Left kidney (tissue), 2 donors: ENCODE results near the gene TRAF2. TPM values are rescaled to one million over a fixed set of nuclear protein-coding genes. Genes with fewer than 3 reads are reported as not detected.

Experiments used
- DNase-seq: peaks from one replicate; pipeline ENCODE4 v3.0.0-alpha.2; 2013
- polyA plus RNA-seq: library from polyadenylated mRNA; unstranded; fragments of 120-200 nt; gene quantifications from one replicate; pipeline ENCODE4 v1.2.1, GENCODE V29; 2013; ENCODE audit not compliant: insufficient read length

Gene TRAF2
- polyA plus RNA-seq, 1 donor = 12.7 TPM

DNA sequence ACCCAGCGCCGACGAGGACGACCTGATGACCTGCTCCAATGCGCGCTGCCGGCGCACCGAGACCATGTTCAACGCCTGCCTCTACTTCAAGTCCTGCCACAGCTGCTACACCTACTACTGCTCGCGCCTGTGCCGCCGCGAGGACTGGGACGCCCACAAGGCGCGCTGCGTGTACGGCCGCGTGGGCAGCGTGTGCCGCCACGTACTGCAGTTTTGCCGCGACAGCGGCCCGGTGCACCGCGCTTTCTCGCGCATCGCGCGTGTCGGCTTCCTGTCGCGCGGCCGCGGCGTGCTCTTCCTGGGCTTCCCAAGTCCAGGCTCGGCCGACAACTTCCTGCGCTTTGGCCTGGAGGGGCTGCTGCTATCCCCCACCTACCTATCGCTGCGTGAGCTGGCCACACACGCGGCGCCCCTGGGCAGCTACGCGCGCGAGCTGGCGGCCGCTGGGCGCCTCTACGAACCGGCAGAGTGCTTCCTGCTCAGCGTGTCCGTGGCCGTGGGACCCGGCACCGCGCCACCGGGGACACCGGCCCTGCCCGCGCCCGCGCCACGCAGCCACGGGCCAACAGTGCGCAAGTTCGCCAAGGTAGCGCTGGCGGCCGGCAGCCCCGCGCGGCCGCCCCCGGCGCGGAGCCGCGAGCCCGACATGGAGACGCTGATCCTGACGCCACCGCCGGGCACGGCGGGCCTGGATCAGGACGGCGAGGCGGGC, 39.8 kb upstream of the TRAF2 start:
- DNase-seq = no peak

GRCh38 chr9:136847088-136847825, 39.1 kb upstream of the TRAF2 start:
- no peak for DNase-seq

DNA sequence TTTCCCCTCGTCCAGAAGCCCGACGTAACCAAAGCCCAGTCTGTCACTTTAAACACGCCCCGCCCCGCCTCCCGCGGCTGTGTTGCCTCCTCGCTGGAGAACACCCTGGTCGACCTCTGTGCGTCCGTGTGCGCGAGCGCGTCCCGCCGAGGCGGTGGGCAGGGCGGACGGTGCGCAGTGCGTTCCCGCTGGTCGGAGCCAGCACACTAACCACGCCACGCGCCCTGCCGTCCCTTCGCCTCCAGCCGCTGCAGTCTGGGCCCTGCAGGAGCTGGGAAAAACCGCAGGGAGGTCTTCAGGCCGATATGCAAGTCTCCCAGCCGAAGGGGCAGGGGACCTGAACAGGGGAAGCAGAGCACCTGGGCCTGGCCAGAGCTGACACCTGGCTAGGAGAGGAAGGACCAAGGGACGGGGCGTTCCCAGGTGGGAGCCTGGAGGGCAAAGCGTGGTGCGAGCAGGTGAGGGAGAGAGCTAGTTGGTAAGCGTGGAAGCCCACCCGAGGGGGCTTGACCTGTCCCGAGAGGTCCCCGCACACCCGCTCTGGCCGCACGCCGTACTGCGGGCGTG, 38.4 kb upstream of the TRAF2 start:
- DNase-seq = no peak

DNA sequence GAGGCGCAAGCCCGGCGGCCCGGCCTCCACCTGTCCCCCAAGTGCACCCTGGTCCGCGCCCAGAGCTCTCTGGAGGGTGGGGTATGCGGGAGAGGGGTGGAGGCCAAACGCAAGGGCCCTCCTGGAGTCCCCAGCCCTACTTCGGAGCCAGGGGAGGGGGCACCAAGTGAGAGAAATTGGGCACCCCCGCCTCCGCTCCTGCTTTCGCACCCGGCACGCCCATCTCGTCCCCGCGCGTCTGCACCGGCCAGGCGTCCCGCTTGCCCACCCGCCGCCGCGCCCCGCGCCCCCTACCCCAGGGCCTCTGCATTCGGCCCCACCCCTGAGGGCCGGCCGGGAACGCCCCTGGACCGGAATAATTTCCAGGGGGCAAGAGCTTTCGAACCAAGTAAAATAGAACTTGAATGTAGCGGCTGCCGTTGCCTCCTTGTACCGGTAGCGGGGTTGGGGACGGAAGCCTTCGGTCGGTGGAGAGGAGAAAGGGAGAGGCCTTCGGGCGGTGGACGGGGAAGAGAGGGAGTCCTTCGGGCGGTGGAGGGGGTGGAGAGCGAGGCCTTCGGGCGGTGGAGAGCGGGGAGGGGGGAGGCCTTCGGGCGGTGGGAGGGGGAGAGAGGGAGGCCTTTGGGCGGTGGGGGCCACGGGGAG, 37.8 kb upstream of the TRAF2 start:
- DNase-seq = no peak

GRCh38 chr9:136849038-136849959, 37.0 kb upstream of the TRAF2 start, which contains the start of gene PHPT1:
PHPT1 (plus strand) TSS chr9:136849409; CDS start chr9:136849431, 22 bp downstream.
- DNase-seq = peak; percentile 98

DNA sequence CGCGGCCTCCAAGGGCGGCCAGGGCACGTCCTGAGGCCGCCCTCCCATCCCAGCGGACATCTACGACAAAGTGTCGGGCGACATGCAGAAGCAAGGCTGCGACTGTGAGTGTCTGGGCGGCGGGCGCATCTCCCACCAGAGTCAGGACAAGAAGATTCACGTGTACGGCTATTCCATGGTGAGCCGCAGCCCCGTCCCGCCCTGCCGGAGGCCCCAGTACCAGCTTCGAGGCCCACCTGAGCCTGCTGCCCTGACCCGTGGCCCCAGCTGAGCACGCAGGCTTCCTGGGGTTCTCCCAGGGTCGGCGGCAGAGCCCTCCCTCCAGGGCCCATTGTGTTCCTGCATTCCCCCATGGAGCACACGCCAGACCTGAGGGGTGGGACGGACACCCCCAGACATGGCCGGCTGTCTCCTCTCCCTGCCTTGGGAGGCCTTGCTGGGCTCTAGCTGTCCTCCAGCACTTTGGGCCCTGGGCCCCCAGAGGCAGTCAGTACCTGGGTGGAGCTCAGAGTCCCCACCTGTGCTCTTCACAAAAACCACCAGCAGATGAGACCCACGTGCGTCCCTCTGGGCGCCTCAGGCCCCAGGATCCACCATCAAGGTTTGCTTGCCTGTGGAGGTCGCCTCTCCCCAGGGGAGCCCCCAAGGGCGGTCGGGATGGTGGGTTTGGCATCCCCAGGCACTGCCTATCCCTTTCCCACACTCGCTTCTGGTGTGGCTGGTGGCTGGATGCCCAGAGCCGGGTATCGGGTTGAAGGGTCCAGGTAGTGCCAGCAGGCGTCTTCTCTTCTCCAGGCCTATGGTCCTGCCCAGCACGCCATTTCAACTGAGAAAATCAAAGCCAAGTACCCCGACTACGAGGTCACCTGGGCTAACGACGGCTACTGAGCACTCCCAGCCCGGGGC, 36.1 kb upstream of the TRAF2 start:
- DNase-seq = no peak

- DNase-seq = no peak
Observed at GRCh38 chr9:136850866-136851775, 35.2 kb upstream of the TRAF2 start.

GRCh38 chr9:136851941-136852663, 34.2 kb upstream of the TRAF2 start, which contains the start of gene MAMDC4:
MAMDC4 (plus strand) TSS chr9:136852346; CDS start chr9:136852417, 71 bp downstream.
- DNase-seq = no peak

DNA sequence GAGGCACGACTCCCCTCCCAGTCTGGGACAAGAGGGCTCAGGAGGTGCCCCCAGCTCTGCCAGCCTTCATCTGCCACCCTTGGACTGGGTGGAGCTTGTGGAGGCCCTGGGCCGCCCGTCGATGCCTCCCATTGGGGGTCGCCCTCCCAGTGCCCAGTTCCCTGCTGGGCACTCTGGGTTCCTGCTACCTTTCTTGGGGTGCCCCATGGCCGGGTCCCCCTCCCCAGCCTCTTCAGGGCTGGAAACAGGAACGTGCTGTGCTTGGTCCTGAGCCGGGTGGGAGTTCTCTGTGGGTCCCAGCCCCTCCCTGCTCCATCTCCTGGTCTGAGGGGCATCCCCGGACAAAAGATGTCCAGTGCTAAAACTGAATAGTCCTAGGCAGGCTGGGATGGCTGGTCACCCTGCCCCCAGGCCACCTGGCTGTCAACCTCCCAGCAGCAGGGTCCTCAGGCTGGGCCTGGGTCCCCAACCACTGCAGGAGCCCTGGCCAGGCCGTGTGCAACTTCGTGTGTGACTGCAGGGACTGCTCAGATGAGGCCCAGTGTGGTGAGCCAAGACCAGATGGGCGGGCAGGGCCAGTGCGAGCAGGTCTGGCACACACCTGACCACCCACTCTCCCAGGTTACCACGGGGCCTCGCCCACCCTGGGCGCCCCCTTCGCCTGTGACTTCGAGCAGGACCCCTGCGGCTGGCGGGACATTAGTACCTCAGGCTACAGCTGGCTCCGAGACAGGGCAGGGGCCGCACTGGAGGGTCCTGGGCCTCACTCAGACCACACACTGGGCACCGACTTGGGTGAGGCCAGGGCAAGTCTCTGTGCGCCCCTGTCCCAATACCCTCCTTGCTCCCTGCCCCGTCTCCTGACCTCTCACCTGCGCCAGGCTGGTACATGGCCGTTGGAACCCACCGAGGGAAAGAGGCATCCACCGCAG, 33.4 kb upstream of the TRAF2 start:
- DNase-seq = no peak

DNA sequence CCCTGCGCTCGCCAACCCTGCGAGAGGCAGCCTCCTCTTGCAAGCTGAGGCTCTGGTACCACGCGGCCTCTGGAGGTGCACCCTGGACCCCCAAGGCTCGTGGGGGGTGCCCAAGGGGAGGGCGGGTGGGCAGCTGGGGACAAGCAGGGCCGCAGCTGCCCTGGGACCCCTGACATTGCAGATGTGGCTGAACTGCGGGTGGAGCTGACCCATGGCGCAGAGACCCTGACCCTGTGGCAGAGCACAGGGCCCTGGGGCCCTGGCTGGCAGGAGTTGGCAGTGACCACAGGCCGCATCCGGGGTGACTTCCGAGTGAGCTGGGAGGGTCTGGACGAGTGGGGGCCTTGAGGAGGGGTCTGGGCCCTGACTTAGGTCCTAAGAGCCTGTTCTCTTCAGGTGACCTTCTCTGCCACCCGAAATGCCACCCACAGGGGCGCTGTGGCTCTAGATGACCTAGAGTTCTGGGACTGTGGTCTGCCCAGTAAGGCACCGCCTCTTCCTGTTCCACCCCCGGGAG, 32.7 kb upstream of the TRAF2 start:
- DNase-seq = no peak

GRCh38 chr9:136854113-136854841, 32.0 kb upstream of the TRAF2 start:
- no peak for DNase-seq

- no peak for DNase-seq
Observed at GRCh38 chr9:136854842-136855460, 31.4 kb upstream of the TRAF2 start.

DNA sequence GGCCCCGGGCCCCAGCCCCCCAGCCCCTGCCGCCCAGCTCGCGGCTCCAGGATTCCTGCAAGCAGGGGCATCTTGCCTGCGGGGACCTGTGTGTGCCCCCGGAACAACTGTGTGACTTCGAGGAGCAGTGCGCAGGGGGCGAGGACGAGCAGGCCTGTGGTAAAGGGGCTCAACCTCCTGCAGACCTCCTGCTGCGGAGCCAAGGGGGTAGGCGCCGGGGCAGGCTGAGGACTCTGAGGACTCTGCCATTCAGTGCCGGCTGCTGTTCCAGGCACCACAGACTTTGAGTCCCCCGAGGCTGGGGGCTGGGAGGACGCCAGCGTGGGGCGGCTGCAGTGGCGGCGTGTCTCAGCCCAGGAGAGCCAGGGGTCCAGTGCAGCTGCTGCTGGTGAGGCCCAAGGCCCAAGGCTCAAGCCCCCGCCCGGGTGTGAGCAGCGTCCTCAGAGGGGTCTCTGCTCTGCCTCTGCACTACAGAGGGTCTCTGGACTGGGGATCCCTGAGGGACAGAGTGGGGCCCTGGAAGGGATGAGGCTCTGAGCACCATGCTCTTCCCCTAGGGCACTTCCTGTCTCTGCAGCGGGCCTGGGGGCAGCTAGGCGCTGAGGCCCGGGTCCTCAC, 30.7 kb upstream of the TRAF2 start:
- DNase-seq = no peak

GRCh38 chr9:136856079-136856476, 30.2 kb upstream of the TRAF2 start:
- DNase-seq = no peak

DNA sequence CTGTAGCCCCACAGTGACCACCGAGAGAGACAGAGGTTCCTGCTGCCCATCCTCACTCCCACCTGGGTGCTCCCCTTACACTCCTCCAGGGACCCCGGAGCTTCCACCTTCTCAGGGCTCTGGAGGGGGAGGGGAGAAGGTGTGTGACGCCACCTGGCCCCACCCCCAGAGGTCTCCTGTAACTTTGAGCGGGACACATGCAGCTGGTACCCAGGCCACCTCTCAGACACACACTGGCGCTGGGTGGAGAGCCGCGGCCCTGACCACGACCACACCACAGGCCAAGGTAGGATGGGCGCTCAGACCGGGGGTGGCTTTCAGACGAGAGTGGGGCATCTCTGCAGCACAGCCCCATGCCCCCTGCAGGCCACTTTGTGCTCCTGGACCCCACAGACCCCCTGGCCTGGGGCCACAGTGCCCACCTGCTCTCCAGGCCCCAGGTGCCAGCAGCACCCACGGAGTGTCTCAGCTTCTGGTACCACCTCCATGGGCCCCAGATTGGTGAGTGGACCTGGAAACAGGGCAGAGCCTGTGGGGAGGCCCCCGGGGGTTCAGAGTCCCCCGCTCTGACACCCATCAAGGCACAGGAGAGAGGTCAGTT, 29.7 kb upstream of the TRAF2 start:
- no peak for DNase-seq
